Heart left ventricle (tissue), 16 donors: Measurements from ENCODE around the gene IGFBP7. TPM values are rescaled to one million over a fixed set of nuclear protein-coding genes. Genes with fewer than 3 reads are reported as not detected.

Source experiments
- ATAC-seq, 4 donors: fragments of 200-7000 bp; cut with Tn5 transposase; one replicate each; pipeline ENCODE4 v1.9.1; 2020 to 2022; ENCODE audit warnings: moderate library complexity in 4 of 4, mild to moderate bottlenecking in 3 of 4, moderate number of reproducible peaks in 1 of 4
- DNase-seq, 5 donors: peaks; one replicate each; pipeline ENCODE4 v3.0.0-alpha.2; 2020
- H3K27ac ChIP-seq, 12 donors: fragments of 200-600 bp; sonication (generic) in 4 of 12; one replicate each; pipeline versions ENCODE4 v1.5.0 to v1.8.0; 2016 to 2022; ENCODE audit warnings: mild to moderate bottlenecking in 2 of 12
- H3K27me3 ChIP-seq, 9 donors: fragments of 200-600 bp; sonication (generic) in 2 of 9; one replicate each; pipeline versions ENCODE4 v1.5.1 to v1.8.0; 2016 to 2022; ENCODE audit warnings: mild to moderate bottlenecking in 3 of 9
- H3K36me3 ChIP-seq, 9 donors: fragments of 200-600 bp; sonication (generic) in 2 of 9; one replicate each; pipeline versions ENCODE4 v1.5.0 to v1.8.0; 2018 to 2022; ENCODE audit warnings: mild to moderate bottlenecking in 2 of 9
- H3K4me1 ChIP-seq, 12 donors: fragments of 200-600 bp; sonication (generic) in 4 of 12; one replicate each; pipeline versions ENCODE4 v1.5.0 to v1.8.0; 2016 to 2022; ENCODE audit warnings: mild to moderate bottlenecking in 3 of 12
- H3K4me3 ChIP-seq, 12 donors: fragments of 200-600 bp; sonication (generic) in 4 of 12; one replicate each; pipeline versions ENCODE4 v1.5.0 to v1.8.0; 2017 to 2022; ENCODE audit warnings: mild to moderate bottlenecking in 9 of 12, moderate library complexity in 4 of 12
- H3K9me3 ChIP-seq, 12 donors: fragments of 200-600 bp; sonication (generic) in 4 of 12; one replicate each; pipeline versions ENCODE4 v1.5.0 to v1.8.0; 2016 to 2022; ENCODE audit warnings: mild to moderate bottlenecking in 1 of 12
- CTCF ChIP-seq, 12 donors: fragments of 200-600 bp; sonication (generic) in 4 of 12; IDR thresholded peaks; one replicate each; pipeline versions ENCODE4 v1.5.0 to v1.8.0; 2018 to 2022; ENCODE audit warnings: antibody characterized with exemption in 12 of 12, mild to moderate bottlenecking in 5 of 12
- POLR2A ChIP-seq, 2 donors: fragments of 450-650 bp; IDR thresholded peaks; one replicate each; pipeline ENCODE4 v1.6.1; 2017; ENCODE audit warnings: antibody characterized with exemption in 2 of 2, mild to moderate bottlenecking in 2 of 2, moderate library complexity in 2 of 2
- WGBS, 4 donors: extraction: QIAGEN DNeasy Blood & Tissue Kit in 2 of 4; methylation state at CpG; one replicate each; pipeline versions ENCODE4 v1.1.5 to v1.1.7; 2013 to 2018; 5-methylcytosine and 5-hydroxymethylcytosine counted together
- intact Hi-C, 10 donors: fragments of 100-400 bp; cut with DNase I; formaldehyde crosslinking; loops; one replicate each; pipeline versions ENCODE4 v1.11.1 to v1.14.2; 2022
- polyA plus RNA-seq, 2 donors: library from polyadenylated mRNA; stranded (reverse); fragments of 200-250 nt; gene quantifications; one replicate each; pipeline ENCODE4 v1.2.3, GENCODE V29; 2013
- total RNA-seq, 9 donors: library from RNA; depleted of rRNA in 2 of 9; stranded (reverse); fragments of >200 nt in 2 of 9; fragmentation: NEBNext Ultra II Directional in 3 of 9; extraction: Animal tissue kit (Norgen Biotek cat#: 25700) in 3 of 9; gene quantifications; one replicate each; pipeline versions ENCODE4 v1.1.0 to v1.2.4, GENCODE V29; 2016 to 2023
- donor health status: ischemic (EF 13 %, LVEDD 7.1; RV severe dilation, severe dysfunction).
- donor health status: healthy with polysubstance abuse.
- donor health status: DM: no; HTN: yes; CAD: no.
- donor health status: DM: no; HTN: no; CAD: no.
- donor health status: ischemic (EF 25% LVEDD 6.9; RV normal size, moderate dysfunction).
- donor health status: ischemic (EF 25% LVEDD 5.7; RV mildly dilated, moderate dysfunction).
- donor health status: healthy.
- donor health status: DM: yes; HTN: yes; CAD: no.
- donor health status: ischemic (EF 35%, LVEDD 5.7; RV mildly dilated, moderate dysfunction).
- donor health status: nonischemic (EF 11% LVEDD 7.7; RV severe dilation, severe dysfunction).
- donor health status: DM: yes; HTN: yes; CAD: no.
- donor health status: PGD.
- donor health status: ischemic (EF 29% LVEDD 5.4; RV normal size, mild dysfunction).
- donor health status: nonischemic (EF 23%, LVEDD 6.1; RV moderate dilation, normal function).

The IGFBP7 gene
- total and polyA plus RNA-seq, 11 donors, result 458 to 1,088 (median 585) TPM

DNA sequence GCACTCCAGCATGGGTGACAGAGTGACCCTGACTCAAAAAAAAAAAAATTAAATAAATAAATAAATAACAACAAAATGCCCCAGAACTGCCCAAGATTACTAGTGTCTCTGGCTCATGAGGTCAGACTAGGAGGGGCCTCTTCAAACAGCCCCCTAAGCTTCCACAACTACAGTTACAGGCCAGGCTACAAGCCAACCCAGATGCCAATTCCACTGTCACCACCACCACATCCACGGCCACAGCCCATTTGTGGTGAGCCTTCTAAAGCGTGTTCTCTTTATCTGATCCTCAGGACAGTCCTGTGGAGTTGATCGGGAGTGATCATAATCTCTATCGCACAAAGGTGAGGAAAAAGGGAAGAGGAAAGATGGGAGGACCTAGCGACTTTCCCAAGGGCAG is 36.6 kb downstream of the IGFBP7 start:
- Histone ChIP-seq H3K36me3 (peaks cover 0 to 12% (median 3%) of the 10 kb centered on the region in 9 donors), H3K4me3 (no peak overlapping the region), H3K9me3 (no peaks in the 10 kb centered on the region), H3K27ac (peak overlapping the region in 1 of 12 donors; percentile 50), H3K4me1 (peaks cover 4 to 93% (median 72%) of the 10 kb centered on the region in 12 donors), H3K27me3 (no peaks in the 10 kb centered on the region)
- intact Hi-C loops, result loop anchor here in 1 of 10 donors (5.0 kb wide), 1 partner anchor 34 kb away; no protein-coding TSS in a partner anchor
- WGBS, 4 donors, result 71 to 82% (median 77%) methylated on average over 5 of the region's 5 CpGs
- ATAC-seq (no peak), DNase-seq (no peak)
- TF ChIP-seq CTCF (IDR thresholded peaks at IDR 0.05), result no peak
- no peak for TF ChIP-seq POLR2A (IDR thresholded peaks at IDR 0.05)

DNA sequence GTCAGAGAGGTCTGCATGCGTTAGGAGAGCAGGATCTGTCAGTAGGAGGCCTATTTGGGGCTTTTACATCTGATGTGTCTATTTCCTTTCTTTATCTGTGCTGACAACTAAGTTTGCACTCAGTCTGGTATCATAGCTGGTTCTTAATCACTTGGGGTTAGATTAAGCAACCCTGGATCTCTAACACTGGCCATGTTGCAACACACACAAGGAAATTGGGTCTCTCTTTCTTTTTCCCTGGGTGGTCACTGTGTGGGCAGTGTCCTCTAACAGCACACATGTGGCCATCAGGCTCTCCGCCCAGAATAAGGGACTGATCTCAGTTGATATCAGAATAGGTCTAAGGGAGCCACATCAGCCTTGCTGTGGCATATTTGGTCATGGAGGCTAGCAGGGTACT is 38.9 kb downstream of the IGFBP7 start:
- peaks cover 4 to 96% (median 69%) of the 10 kb centered on the region in 12 donors for H3K4me1 ChIP-seq
- H3K36me3 ChIP-seq, result peaks cover 0 to 17% (median 8%) of the 10 kb centered on the region in 9 donors
- 35 to 66% (median 42%) methylated on average over 2 of the region's 2 CpGs for WGBS, 4 donors

DNA sequence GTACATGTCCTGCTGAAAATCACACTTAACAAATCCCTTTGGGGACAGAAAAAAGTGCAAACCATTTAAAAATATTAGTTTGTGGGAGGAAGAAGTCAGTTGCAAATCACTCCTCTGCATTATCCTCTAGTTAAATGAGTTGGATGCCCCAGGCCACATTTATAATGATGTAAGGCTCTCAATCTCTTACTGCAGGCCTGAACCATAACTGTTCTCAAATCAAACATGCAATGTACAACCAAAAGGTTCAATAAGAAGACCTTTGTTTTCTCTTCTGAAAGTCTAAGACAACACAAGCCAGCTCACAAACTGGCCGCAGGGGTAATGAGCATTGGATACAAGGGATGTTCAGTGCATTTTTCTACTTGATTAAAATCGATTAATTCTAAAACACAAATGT is 39.7 kb downstream of the IGFBP7 start:
- TF ChIP-seq CTCF (IDR thresholded peaks at IDR 0.05), result no peak
- TF ChIP-seq POLR2A (IDR thresholded peaks at IDR 0.05), result no peak
- no peaks in the 10 kb centered on the region for H3K9me3 ChIP-seq
- DNase-seq (no peak), ATAC-seq (no peak)
- intact Hi-C loops, result loop anchor here in 1 of 10 donors (5.0 kb wide), 1 partner anchor 37 kb away; no protein-coding TSS in a partner anchor
- WGBS, 4 donors, result 79 to 87% (median 85%) methylated on average over 2 of the region's 2 CpGs
- peak overlapping the region in 7 of 12 donors; percentile 8 to 58 (median 17) for H3K27ac ChIP-seq
- no peak overlapping the region for H3K4me3 ChIP-seq
- peaks cover 0 to 11% (median 5%) of the 10 kb centered on the region in 9 donors for H3K36me3 ChIP-seq
- H3K4me1 ChIP-seq, result peaks cover 7 to 96% (median 70%) of the 10 kb centered on the region in 12 donors
- H3K27me3 ChIP-seq, result no peaks in the 10 kb centered on the region

More for the DNA sequence above, 38.9 kb downstream of the IGFBP7 start:
- intact Hi-C loops, result loop anchor here in 1 of 10 donors (5.0 kb wide), 1 partner anchor 36 kb away; no protein-coding TSS in a partner anchor
- no peak for TF ChIP-seq CTCF (IDR thresholded peaks at IDR 0.05)
- TF ChIP-seq POLR2A (IDR thresholded peaks at IDR 0.05), result no peak
- Histone ChIP-seq H3K4me3 (no peak overlapping the region), H3K9me3 (no peaks in the 10 kb centered on the region), H3K27me3 (no peaks in the 10 kb centered on the region), H3K27ac (peak overlapping the region in 9 of 12 donors; percentile 2 to 58 (median 20))
- DNase-seq (peak in 1 of 5 donors; percentile 67), ATAC-seq (peak; percentile 23 to 80 (median 62))

GRCh38 chr4:57068237-57068981 is 41.8 kb downstream of the IGFBP7 start:
- Histone ChIP-seq H3K27me3 (no peaks in the 10 kb centered on the region), H3K4me1 (peaks cover 13 to 96% (median 76%) of the 10 kb centered on the region in 12 donors), H3K4me3 (no peak overlapping the region), H3K36me3 (peaks cover 0 to 11% (median 5%) of the 10 kb centered on the region in 9 donors), H3K27ac (peak overlapping the region; percentile 25 to 81 (median 66)), H3K9me3 (no peaks in the 10 kb centered on the region)
- TF ChIP-seq POLR2A (IDR thresholded peaks at IDR 0.05), result no peak
- no peak for TF ChIP-seq CTCF (IDR thresholded peaks at IDR 0.05)
- intact Hi-C loops, result loop anchor here in 2 of 10 donors (5.0 kb wide), 1 partner anchor 34 kb away; no protein-coding TSS in a partner anchor
- ATAC-seq, result peak in 1 of 4 donors; percentile 21
- WGBS, 4 donors, result 40 to 47% (median 43%) methylated on average over 8 of the region's 8 CpGs
- DNase-seq, result no peak
